ENCODE measurements around the gene ZDHHC14. TPM values are rescaled to one million over a fixed set of nuclear protein-coding genes. Genes with fewer than 3 reads are reported as not detected.
"Not testable (repeated sequence)": the region's sequence is repeated elsewhere in the genome, so short reads cannot be mapped to it uniquely, and the experiment has no call there.

The ZDHHC14 gene
- total RNA-seq, 1 experiment from 2014 or later: 17.3 TPM

DNA sequence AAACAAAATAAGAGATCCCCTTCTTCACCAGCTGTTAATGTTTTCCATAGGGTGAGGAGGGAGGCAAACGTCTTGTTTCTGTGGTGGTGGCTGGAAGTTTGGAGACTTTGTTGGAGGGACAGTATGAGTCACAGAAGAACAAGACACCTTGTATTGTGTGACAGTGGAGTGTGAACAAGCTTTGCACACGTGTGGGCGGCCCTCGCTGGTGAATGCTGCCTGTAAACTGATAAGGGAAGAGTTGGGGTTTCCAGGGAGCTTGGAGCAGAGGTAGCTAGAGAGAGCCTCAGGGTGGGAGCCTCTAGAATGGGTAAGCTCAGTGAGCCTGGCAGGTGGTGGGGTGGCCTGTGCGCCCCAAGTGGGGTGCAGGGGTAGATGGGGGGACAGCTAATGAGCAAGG, 78.3 kb downstream of the ZDHHC14 start:
- CTCF ChIA-PET: no interaction called here
- H3K36me3 Mint-ChIP-seq (ENCODE audit: insufficient read depth, unreplicated experiment): no peaks in the 10 kb centered on the region
- H3K4me3 Mint-ChIP-seq (ENCODE audit: low read depth, unreplicated experiment): no peak overlapping the region
- TF ChIP-seq, protein P1, sequence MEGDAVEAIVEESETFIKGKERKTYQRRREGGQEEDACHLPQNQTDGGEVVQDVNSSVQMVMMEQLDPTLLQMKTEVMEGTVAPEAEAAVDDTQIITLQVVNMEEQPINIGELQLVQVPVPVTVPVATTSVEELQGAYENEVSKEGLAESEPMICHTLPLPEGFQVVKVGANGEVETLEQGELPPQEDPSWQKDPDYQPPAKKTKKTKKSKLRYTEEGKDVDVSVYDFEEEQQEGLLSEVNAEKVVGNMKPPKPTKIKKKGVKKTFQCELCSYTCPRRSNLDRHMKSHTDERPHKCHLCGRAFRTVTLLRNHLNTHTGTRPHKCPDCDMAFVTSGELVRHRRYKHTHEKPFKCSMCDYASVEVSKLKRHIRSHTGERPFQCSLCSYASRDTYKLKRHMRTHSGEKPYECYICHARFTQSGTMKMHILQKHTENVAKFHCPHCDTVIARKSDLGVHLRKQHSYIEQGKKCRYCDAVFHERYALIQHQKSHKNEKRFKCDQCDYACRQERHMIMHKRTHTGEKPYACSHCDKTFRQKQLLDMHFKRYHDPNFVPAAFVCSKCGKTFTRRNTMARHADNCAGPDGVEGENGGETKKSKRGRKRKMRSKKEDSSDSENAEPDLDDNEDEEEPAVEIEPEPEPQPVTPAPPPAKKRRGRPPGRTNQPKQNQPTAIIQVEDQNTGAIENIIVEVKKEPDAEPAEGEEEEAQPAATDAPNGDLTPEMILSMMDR (IDR thresholded peaks at IDR 0.05; ENCODE audit: unreplicated experiment): no peak
- H3K9me3 Mint-ChIP-seq (ENCODE audit: low read depth, unreplicated experiment): no peaks in the 10 kb centered on the region
- BruUV-seq (replicated peaks): no TSS peak
- no peak overlapping the region for H3K27ac Mint-ChIP-seq (ENCODE audit: unreplicated experiment)
- DNase-seq: no peak
- intact Hi-C loops (cut with micrococcal nuclease; ENCODE audit: unreplicated experiment): no loop called here
- peaks cover 8% of the 10 kb centered on the region for H3K4me1 Mint-ChIP-seq (ENCODE audit: low read depth, unreplicated experiment)
- no peaks in the 10 kb centered on the region for H3K27me3 Mint-ChIP-seq (ENCODE audit: unreplicated experiment)

DNA sequence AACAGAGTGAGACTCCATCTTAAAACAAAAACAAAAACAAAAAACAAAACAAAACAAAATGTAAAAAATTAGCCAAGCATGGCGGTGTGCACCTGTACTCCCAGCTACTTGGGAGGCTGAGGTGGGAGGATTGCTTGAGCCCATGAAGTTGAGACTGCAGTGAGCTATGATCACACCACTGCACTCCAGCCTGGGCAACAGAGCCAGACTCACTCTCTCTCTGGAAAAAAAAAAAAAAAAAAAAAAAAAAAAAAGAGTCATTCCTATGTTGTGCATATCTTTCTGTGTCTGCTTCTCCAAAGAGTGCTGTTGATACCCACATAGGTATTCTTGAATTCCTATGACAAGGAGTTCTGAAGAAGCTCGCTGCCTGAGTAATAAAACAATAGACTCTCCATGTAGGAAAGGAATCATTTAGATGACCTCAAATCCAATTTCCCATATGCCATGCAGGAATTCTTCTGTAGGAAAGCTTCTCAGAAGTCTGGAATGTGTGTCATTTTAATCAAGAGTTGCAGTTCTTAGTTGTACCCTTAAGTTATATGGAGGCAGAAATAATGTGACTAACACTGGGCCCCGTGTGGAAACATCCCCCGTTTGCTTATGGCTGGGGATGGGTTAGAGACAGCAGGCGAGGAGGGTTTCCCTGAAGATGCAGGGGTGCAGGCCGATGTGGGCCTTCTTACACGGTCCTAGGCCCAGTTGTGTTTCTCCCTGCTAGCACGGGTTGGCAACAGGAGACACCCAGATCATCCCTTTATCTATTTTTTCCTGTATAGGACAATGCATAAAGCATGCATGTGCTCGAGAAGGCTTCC, 79.4 kb downstream of the ZDHHC14 start:
- Mint-ChIP-seq H3K4me1 (ENCODE audit: low read depth, unreplicated experiment) (peaks cover 8% of the 10 kb centered on the region), H3K4me3 (ENCODE audit: low read depth, unreplicated experiment) (no peak overlapping the region), H3K36me3 (ENCODE audit: insufficient read depth, unreplicated experiment) (no peaks in the 10 kb centered on the region), H3K27ac (ENCODE audit: unreplicated experiment) (no peak overlapping the region), H3K9me3 (ENCODE audit: low read depth, unreplicated experiment) (no peaks in the 10 kb centered on the region), H3K27me3 (ENCODE audit: unreplicated experiment) (no peaks in the 10 kb centered on the region)
- no peak for DNase-seq
- no TSS peak for BruUV-seq (replicated peaks)
- CTCF ChIA-PET: interaction anchor here (0.6 kb wide), 1 partner anchor 126 kb away, joined by 3 read pairs; no protein-coding TSS in a partner anchor
- TF ChIP-seq, protein P1 (IDR thresholded peaks at IDR 0.05; ENCODE audit: unreplicated experiment): no peak
- intact Hi-C loops (cut with micrococcal nuclease; ENCODE audit: unreplicated experiment): no loop called here

DNA sequence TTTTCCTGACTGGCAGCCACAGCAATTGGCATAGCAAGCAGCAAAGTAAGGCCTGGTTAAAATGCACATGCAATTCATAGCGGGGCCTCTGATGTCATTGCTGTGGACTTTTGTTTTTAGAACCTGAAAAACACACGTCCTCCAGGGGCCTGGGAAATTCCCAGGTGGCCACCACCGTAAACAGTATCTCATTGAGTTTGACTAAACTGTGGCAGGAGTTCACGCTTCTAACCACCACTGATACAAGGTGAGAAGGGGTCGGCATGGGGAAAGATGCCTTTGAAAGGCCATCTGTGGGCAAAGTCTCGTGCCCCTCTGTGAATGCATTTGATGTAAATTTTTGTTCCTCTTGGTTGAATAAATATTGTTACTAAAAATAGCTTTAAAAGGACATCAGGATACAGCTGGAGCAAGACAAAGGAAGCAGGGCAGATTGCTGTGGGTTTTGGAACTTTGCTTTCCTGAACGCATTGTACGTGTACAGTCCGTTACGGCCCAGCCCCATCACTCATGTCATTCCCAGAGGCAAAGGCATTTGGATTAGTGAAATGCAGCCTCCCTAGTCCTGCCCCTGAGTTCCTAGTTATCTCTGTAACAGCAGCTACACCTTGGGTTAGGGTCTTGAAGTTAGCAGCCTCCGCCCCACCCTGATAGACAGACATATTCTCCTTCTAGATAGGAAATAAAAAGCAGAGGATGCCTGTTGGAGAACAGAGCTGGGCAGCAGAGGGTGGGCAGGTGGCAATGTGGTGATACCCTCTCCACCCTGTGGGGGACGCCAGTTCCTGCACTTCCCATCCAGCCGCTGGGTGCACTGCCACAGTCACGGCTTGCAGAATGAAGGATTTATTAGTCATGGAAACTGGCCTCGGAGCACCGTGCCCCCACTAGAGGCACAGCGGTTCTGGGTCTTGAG, 80.3 kb downstream of the ZDHHC14 start:
- Mint-ChIP-seq H3K4me1 (ENCODE audit: low read depth, unreplicated experiment) (peaks cover 8% of the 10 kb centered on the region), H3K27me3 (ENCODE audit: unreplicated experiment) (no peaks in the 10 kb centered on the region), H3K9me3 (ENCODE audit: low read depth, unreplicated experiment) (no peaks in the 10 kb centered on the region), H3K36me3 (ENCODE audit: insufficient read depth, unreplicated experiment) (no peaks in the 10 kb centered on the region), H3K27ac (ENCODE audit: unreplicated experiment) (no peak overlapping the region), H3K4me3 (ENCODE audit: low read depth, unreplicated experiment) (no peak overlapping the region)
- CTCF ChIA-PET: no interaction called here
- peak; percentile 20 for DNase-seq
- TF ChIP-seq, protein P1 (IDR thresholded peaks at IDR 0.05; ENCODE audit: unreplicated experiment): no peak
- no TSS peak for BruUV-seq (replicated peaks)
- intact Hi-C loops (cut with micrococcal nuclease; ENCODE audit: unreplicated experiment): no loop called here

DNA sequence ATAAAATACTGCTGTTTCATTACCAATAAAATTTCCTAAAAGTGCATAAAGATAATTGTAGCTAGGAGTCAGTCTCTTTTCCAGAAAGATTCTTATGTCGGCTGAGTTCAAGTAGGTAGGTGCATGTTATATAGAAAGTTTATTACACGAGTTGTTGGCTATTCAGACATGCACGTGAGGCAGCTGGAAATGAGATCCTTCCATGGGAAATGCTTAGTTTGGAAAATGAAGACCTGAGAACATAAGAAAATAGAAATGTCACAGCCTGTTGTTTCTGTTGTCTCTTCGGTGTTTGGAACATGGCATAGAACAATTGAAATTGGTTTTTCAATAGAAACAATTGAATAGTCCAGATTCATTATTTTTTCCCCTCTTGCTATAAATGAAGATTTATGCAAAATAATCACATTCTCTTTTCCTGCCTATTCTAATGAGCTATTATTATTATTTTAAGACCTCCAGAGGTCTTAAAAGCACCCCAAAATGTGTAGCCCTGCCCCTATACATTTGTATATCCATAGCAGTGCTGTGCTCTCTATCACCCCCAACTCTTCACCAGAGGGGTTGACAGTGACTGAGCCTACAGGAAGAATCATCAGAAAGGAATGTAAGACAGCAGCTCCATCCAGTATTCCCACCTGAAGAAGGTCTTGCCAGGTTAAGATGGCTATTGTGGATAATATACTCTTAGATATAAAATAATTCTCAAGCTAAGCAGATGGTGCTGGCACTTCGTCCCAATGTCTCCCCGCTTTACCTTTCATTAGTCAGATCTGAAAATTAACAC, 82.2 kb downstream of the ZDHHC14 start:
- no peak for DNase-seq
- Mint-ChIP-seq H3K4me1 (ENCODE audit: low read depth, unreplicated experiment) (peaks cover 8% of the 10 kb centered on the region), H3K9me3 (ENCODE audit: low read depth, unreplicated experiment) (no peaks in the 10 kb centered on the region), H3K36me3 (ENCODE audit: insufficient read depth, unreplicated experiment) (no peaks in the 10 kb centered on the region), H3K27me3 (ENCODE audit: unreplicated experiment) (no peaks in the 10 kb centered on the region), H3K4me3 (ENCODE audit: low read depth, unreplicated experiment) (no peak overlapping the region), H3K27ac (ENCODE audit: unreplicated experiment) (no peak overlapping the region)
- TF ChIP-seq, protein P1 (IDR thresholded peaks at IDR 0.05; ENCODE audit: unreplicated experiment): no peak
- no TSS peak for BruUV-seq (replicated peaks)
- CTCF ChIA-PET: no interaction called here
- intact Hi-C loops (cut with micrococcal nuclease; ENCODE audit: unreplicated experiment): no loop called here

DNA sequence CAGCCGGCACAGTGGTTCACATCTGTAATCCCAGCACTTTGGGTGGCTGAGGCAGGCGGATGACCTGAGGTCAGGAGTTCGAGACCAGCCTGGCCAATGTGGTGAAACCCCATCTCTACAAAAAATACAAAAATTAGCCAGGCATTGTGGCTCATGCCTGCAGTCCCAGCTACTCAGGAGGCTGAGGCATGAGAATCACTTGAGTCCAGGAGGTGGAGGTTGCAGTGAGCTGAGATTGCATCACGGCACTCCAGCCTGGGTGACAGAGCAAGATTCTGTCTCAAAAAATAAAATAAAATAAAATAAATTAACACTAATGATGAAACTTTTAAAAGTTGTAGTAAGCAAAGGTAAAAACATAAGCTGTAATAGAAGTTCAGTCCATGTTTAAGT, 82.7 kb downstream of the ZDHHC14 start:
- H3K36me3 Mint-ChIP-seq (ENCODE audit: insufficient read depth, unreplicated experiment); H3K27ac Mint-ChIP-seq (ENCODE audit: unreplicated experiment); H3K4me3 Mint-ChIP-seq (ENCODE audit: low read depth, unreplicated experiment); H3K4me1 Mint-ChIP-seq (ENCODE audit: low read depth, unreplicated experiment); H3K27me3 Mint-ChIP-seq (ENCODE audit: unreplicated experiment); BruUV-seq (replicated peaks); intact Hi-C loops (cut with micrococcal nuclease; ENCODE audit: unreplicated experiment); DNase-seq; H3K9me3 Mint-ChIP-seq (ENCODE audit: low read depth, unreplicated experiment): not testable (repeated sequence)
- CTCF ChIA-PET: interaction anchor here (0.6 kb wide), 2 partner anchors 11 to 972 kb away, joined by 3 to 5 read pairs; no protein-coding TSS in a partner anchor

All from Calu3 (cell line).